Measurements from ENCODE around the gene POLR3B.

Gene POLR3B

GRCh38 chr12:106552228-106552627 lies 194.7 kb downstream of the POLR3B start:
- DNase-seq (ENCODE audit: low read depth): no peak
